D341Med (cell line): Measurements from ENCODE around the gene TMEM128.
"Not testable (repeated sequence)": the region's sequence is repeated elsewhere in the genome, so short reads cannot be mapped to it uniquely, and the experiment has no call there.

Experiments
- DNase-seq: peaks from one replicate; pipeline ENCODE4 v3.0.0; 2012; ENCODE audit warnings: low spot score

The TMEM128 gene

DNA sequence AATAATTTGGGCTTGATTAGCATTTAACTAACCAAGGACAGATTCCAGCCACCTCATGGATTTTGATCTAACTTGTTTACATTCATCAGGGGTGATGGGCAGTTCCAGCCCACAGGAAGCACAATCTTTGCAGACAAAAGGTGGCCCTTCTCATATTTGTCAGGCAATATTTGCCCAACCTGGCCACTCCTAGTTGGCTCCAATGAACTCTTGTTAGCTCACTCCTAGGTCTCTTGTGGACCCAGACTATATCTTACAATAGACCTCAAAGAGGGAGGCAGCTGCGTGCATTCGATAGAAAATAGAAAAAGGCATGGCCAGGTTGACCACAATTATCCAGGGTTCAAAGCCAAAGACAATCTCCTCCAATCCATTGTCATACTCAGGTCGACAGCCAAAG, 59.5 kb downstream of the TMEM128 start:
- not testable (repeated sequence) for DNase-seq
